Thymus (tissue), 11 donors: Measurements from ENCODE around the gene GLP2R. TPM values are rescaled to one million over a fixed set of nuclear protein-coding genes. Genes with fewer than 3 reads are reported as not detected.

ENCODE experiments used
- DNase-seq, 9 donors: peaks; one replicate each; pipeline ENCODE4 v3.0.0-alpha.2; 2013; ENCODE audit warnings: low spot score in 9 of 9, low read depth in 6 of 9, missing footprints in 1 of 9
- H3K27ac ChIP-seq, 2 donors: one replicate each; pipeline ENCODE4 v1.5.1; 2013; ENCODE audit warnings: control low read depth in 1 of 2, low read depth in 1 of 2, low read length in 1 of 2, mild to moderate bottlenecking in 1 of 2, moderate library complexity in 1 of 2
- H3K27me3 ChIP-seq, 2 donors: one replicate each; pipeline ENCODE4 v1.5.1; 2013; ENCODE audit warnings: low read length in 1 of 2; ENCODE audit not compliant: control insufficient read depth in 2 of 2, insufficient read depth in 1 of 2
- H3K36me3 ChIP-seq, 2 donors: one replicate each; pipeline ENCODE4 v1.5.1; 2013; ENCODE audit warnings: low read length in 1 of 2, mild to moderate bottlenecking in 1 of 2, moderate library complexity in 1 of 2; ENCODE audit not compliant: control insufficient read depth in 2 of 2, insufficient read depth in 2 of 2
- H3K4me1 ChIP-seq, 2 donors: one replicate each; pipeline ENCODE4 v1.5.1; 2013; ENCODE audit warnings: low read length in 2 of 2; ENCODE audit not compliant: control insufficient read depth in 2 of 2, insufficient read depth in 2 of 2
- H3K4me3 ChIP-seq, 2 donors: one replicate each; pipeline ENCODE4 v1.5.1; 2013; ENCODE audit warnings: low read length in 2 of 2, control low read depth in 1 of 2, mild to moderate bottlenecking in 1 of 2
- H3K9me3 ChIP-seq, 2 donors: one replicate each; pipeline ENCODE4 v1.5.1; 2013; ENCODE audit warnings: low read length in 1 of 2, mild to moderate bottlenecking in 1 of 2; ENCODE audit not compliant: control insufficient read depth in 2 of 2, insufficient read depth in 1 of 2
- WGBS: extraction: QIAGEN DNeasy Blood & Tissue Kit; methylation state at CpG from one replicate; pipeline ENCODE4 v1.1.7; 2013; 5-methylcytosine and 5-hydroxymethylcytosine counted together
- polyA plus RNA-seq: library from polyadenylated mRNA; stranded (reverse); fragments of 200-250 nt; gene quantifications from one replicate; pipeline ENCODE4 v1.2.3, GENCODE V29; 2013
- total RNA-seq: library from RNA; stranded (reverse); fragments of 120-200 nt; gene quantifications from one replicate; pipeline ENCODE4 v1.2.4, GENCODE V29; 2013
- donor health status: healthy.

The GLP2R gene
- total and polyA plus RNA-seq, 2 donors: 0.05 to 0.09 TPM

GRCh38 chr17:9928601-9929333 is 103.0 kb downstream of the GLP2R start:
- Histone ChIP-seq H3K27ac (no peak overlapping the region), H3K36me3 (no peaks in the 10 kb centered on the region)
- DNase-seq: peak in 1 of 9 donors; percentile 6

GRCh38 chr17:9929871-9930270 is 104.1 kb downstream of the GLP2R start:
- Histone ChIP-seq H3K4me1 (no peaks in the 10 kb centered on the region), H3K4me3 (no peak overlapping the region), H3K27ac (no peak overlapping the region), H3K9me3 (no peaks in the 10 kb centered on the region), H3K27me3 (no peaks in the 10 kb centered on the region), H3K36me3 (no peaks in the 10 kb centered on the region)
- DNase-seq: no peak
- 96% methylated on average over 8 of the region's 8 CpGs for WGBS

More at GRCh38 chr17:9928601-9929333, 103.0 kb downstream of the GLP2R start:
- WGBS: 87% methylated on average over 13 of the region's 13 CpGs
- Histone ChIP-seq H3K9me3 (no peaks in the 10 kb centered on the region), H3K4me3 (no peak overlapping the region), H3K27me3 (no peaks in the 10 kb centered on the region), H3K4me1 (no peaks in the 10 kb centered on the region)

- no peaks in the 10 kb centered on the region for H3K36me3 ChIP-seq
- H3K4me1 ChIP-seq: no peaks in the 10 kb centered on the region
- 96% methylated on average over 12 of the region's 12 CpGs for WGBS
These were observed 105.5 kb downstream of the GLP2R start for GRCh38 chr17:9931144-9931741.

GRCh38 chr17:9932491-9932890 is 106.8 kb downstream of the GLP2R start:
- no peaks in the 10 kb centered on the region for H3K36me3 ChIP-seq
- H3K4me3 ChIP-seq: no peak overlapping the region
- H3K27ac ChIP-seq: no peak overlapping the region
- WGBS: 98% methylated on average over 2 of the region's 2 CpGs
- no peaks in the 10 kb centered on the region for H3K9me3 ChIP-seq
- H3K27me3 ChIP-seq: no peaks in the 10 kb centered on the region
- no peak for DNase-seq
- no peaks in the 10 kb centered on the region for H3K4me1 ChIP-seq

More at GRCh38 chr17:9931144-9931741, 105.5 kb downstream of the GLP2R start:
- H3K27ac ChIP-seq: no peak overlapping the region
- no peak overlapping the region for H3K4me3 ChIP-seq
- H3K9me3 ChIP-seq: no peaks in the 10 kb centered on the region
- no peak for DNase-seq
- no peaks in the 10 kb centered on the region for H3K27me3 ChIP-seq

GRCh38 chr17:9934331-9934730 is 108.6 kb downstream of the GLP2R start:
- no peaks in the 10 kb centered on the region for H3K27me3 ChIP-seq
- no peak overlapping the region for H3K4me3 ChIP-seq
- H3K4me1 ChIP-seq: no peaks in the 10 kb centered on the region
- WGBS: 95% methylated on average over 7 of the region's 7 CpGs
- H3K36me3 ChIP-seq: peaks cover 2 to 3% of the 10 kb centered on the region in 2 donors
- no peak overlapping the region for H3K27ac ChIP-seq
- DNase-seq: peak in 1 of 9 donors; percentile 15
- H3K9me3 ChIP-seq: peaks cover 0 to 2% of the 10 kb centered on the region in 2 donors

GRCh38 chr17:9935408-9935807 is 109.7 kb downstream of the GLP2R start:
- WGBS: 83% methylated on average over 6 of the region's 6 CpGs
- H3K4me3 ChIP-seq: no peak overlapping the region
- no peaks in the 10 kb centered on the region for H3K27me3 ChIP-seq
- peaks cover 0 to 2% of the 10 kb centered on the region in 2 donors for H3K9me3 ChIP-seq
- no peaks in the 10 kb centered on the region for H3K4me1 ChIP-seq
- no peak for DNase-seq
- no peak overlapping the region for H3K27ac ChIP-seq
- peaks cover 3 to 10% of the 10 kb centered on the region in 2 donors for H3K36me3 ChIP-seq

GRCh38 chr17:9936095-9936494 is 110.4 kb downstream of the GLP2R start:
- H3K27ac ChIP-seq: no peak overlapping the region
- H3K27me3 ChIP-seq: no peaks in the 10 kb centered on the region
- no peak for DNase-seq
- H3K36me3 ChIP-seq: peaks cover 3 to 10% of the 10 kb centered on the region in 2 donors
- H3K4me1 ChIP-seq: no peaks in the 10 kb centered on the region
- H3K4me3 ChIP-seq: no peak overlapping the region
- peaks cover 0 to 2% of the 10 kb centered on the region in 2 donors for H3K9me3 ChIP-seq
- 94% methylated on average over 3 of the region's 3 CpGs for WGBS

- Histone ChIP-seq H3K36me3 (peaks cover 5 to 10% of the 10 kb centered on the region in 2 donors), H3K27ac (no peak overlapping the region), H3K4me3 (no peak overlapping the region), H3K9me3 (peaks cover 0 to 2% of the 10 kb centered on the region in 2 donors), H3K27me3 (no peaks in the 10 kb centered on the region), H3K4me1 (no peaks in the 10 kb centered on the region)
- no peak for DNase-seq
- WGBS: 94% methylated on average over 13 of the region's 13 CpGs
These were observed 111.6 kb downstream of the GLP2R start for GRCh38 chr17:9937241-9937761.

- 98% methylated on average over 9 of the region's 9 CpGs for WGBS
These were observed 112.2 kb downstream of the GLP2R start for GRCh38 chr17:9937901-9938300.

More at GRCh38 chr17:9937901-9938300, 112.2 kb downstream of the GLP2R start:
- Histone ChIP-seq H3K9me3 (peaks cover 0 to 2% of the 10 kb centered on the region in 2 donors), H3K27me3 (no peaks in the 10 kb centered on the region), H3K4me1 (no peaks in the 10 kb centered on the region), H3K4me3 (no peak overlapping the region), H3K27ac (no peak overlapping the region), H3K36me3 (peaks cover 5 to 13% of the 10 kb centered on the region in 2 donors)
- DNase-seq: no peak
